Stimulated activated CD8-positive, alpha-beta memory T cell treated with anti-CD3 and anti-CD28 coated beads, Interleukin-4, amount 100 ng/mL, for 48 hours (primary cell): ENCODE data around the gene PICALM.
A peak's percentile ranks its signal among the peaks of the same experiment; 100 is the strongest.
"Not testable (repeated sequence)": the region's sequence is repeated elsewhere in the genome, so short reads cannot be mapped to it uniquely, and the experiment has no call there.

Source experiments
- DNase-seq: peaks from one replicate; pipeline ENCODE4 v3.0.0-alpha.2; 2020

The PICALM gene, protein sequence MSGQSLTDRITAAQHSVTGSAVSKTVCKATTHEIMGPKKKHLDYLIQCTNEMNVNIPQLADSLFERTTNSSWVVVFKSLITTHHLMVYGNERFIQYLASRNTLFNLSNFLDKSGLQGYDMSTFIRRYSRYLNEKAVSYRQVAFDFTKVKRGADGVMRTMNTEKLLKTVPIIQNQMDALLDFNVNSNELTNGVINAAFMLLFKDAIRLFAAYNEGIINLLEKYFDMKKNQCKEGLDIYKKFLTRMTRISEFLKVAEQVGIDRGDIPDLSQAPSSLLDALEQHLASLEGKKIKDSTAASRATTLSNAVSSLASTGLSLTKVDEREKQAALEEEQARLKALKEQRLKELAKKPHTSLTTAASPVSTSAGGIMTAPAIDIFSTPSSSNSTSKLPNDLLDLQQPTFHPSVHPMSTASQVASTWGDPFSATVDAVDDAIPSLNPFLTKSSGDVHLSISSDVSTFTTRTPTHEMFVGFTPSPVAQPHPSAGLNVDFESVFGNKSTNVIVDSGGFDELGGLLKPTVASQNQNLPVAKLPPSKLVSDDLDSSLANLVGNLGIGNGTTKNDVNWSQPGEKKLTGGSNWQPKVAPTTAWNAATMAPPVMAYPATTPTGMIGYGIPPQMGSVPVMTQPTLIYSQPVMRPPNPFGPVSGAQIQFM

DNA sequence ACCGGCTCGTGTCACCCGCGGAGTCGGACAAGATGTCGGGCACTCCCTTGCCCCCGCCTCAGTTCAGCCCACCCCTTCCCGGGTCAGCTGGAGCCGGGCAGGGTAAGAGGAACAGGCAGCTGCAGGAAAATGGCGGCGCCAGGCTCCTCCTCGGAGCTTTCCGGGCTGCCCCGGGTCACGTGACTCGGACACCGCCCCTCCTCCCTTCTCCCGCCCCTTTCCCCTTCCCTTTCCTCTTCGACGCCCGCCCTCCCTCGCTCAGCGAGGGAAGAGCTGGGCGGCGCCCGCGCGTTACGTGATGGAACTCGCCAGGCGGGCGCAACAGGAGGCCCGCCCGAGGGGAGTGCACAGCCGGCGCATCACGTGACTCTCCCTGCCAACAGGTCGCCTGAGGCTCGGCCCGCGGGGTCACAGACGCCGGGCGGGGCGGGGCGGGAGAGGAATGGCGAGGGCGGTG lies at the start of gene PICALM:
TSS of gene PICALM (minus strand) at position 134 of the 457 bp plus-strand sequence. CDS start 304 bp downstream, outside the sequence.
- peak; percentile 98 for DNase-seq

DNA sequence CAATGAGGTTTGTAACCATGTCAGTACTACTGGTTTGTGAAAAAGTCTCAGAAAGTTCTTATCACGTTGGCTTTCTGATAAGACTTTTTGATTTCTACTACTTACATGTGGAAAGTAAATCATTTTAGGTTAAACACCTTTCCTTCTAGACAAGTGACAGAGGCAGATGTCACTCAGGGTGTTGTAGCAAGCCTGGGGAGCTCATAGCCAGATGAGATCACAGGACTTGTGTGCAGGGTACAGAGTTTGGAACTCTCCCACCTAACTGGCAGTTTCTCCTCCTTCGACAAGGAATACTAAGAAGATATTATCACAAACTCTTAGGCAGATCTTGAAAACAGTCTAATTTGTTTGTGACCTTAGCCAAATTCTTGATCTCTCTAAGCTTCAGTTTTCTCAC lies 49.4 kb upstream of the PICALM start:
- DNase-seq: peak; percentile 41

DNA sequence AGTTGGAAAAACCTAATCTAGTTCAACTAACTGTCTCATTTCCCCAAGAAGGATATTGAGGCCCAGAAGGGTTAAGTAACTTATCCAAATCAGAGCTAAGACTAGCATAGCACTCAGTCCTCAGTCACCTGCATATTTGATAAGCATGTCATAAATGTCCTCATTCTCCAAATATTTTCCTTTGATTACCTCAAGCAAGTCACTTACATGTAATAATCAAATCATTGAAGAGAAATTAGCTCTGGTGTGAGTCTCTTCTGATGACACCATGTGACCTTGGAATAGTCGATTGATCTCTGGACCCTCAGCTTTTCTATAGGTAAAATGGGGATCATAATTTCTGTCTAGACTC lies 48.8 kb upstream of the PICALM start:
- DNase-seq: no peak

DNA sequence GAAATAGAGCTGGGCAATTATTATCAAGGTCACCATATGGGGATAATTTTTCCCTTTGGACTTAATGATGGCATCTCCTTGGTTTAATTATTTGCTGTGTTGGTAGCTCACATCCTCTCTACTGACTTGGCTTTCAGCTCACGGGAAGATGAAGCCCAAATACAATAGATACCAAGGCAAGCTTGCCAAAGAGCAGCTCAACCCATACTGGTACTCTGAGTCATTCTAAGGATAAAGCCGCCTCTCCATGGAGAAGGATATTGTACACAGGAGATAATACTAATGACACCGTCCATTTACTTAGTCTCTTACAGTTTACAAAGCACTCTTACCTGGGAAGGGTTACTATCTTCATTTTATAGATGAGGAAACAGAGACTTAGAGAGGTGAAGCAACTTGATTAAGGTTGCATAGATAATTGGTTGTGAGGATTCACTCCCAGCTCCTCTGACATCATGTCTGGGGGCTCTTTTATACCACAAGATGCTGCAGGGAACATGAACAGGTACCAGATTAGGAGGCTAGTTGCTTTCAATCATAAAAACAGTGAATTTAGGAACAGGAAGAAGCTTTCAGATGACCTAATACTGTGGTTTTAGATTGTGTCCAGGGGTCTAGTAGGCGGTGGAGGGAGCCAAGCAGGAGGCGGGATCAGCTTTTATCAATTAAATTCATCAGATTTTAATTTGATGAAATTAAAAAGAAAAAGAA lies 48.3 kb upstream of the PICALM start:
- no peak for DNase-seq

DNA sequence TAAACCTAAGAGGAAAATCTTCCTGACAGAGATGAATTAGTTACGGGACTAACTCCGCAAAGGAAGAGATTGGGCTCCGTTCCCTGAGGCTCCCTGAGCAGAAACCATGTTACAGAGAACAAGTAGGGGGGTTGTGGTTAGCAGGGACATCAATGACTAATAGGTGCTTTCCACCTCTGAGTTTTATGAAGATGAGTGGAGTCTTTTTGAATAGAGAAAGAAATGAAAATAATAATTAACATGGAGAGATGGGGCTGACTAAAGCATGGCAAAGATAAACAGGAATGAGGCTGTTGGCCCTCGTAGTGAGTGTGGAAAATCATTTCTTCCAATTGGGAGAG lies 47.5 kb upstream of the PICALM start:
- DNase-seq: peak; percentile 40

DNA sequence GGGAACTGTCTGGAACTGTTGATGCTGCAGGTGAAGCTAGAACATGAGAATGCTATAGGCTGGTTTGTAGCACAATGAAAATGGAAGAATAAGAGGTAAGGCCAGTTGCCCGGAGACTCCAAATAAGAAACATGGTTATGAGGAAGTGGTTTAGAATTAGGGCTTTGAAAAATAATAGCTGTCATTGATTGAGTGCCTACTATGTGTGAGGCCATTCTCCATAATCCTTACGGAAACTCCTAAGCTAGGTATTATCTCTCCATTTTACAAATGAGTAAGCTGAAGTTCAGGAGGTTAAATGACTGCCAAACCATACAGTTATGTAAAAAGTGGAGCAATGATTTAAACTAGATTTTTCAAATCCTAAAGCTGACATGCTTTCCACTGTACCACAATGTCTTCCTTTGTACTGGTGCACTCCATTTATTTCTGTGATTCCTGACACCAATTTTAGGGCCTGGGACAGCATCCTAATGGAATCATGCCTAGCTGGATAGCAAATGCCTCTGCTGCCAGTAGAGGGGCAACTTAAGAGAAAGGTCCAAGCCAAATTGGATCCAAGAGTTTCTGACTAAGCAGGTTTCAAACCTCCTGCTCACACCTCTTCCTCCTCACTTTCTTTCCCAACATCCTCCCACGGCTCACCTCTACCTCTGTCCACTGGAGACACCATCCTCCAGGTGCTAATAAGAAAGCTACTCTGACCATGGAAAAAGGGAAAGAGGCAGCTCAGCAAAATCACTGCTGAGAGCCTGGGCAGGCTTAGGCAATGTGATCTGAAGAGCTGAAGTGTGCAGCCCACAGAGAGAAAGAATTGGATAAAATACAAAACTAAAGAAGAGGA lies 46.9 kb upstream of the PICALM start:
- DNase-seq: no peak

DNA sequence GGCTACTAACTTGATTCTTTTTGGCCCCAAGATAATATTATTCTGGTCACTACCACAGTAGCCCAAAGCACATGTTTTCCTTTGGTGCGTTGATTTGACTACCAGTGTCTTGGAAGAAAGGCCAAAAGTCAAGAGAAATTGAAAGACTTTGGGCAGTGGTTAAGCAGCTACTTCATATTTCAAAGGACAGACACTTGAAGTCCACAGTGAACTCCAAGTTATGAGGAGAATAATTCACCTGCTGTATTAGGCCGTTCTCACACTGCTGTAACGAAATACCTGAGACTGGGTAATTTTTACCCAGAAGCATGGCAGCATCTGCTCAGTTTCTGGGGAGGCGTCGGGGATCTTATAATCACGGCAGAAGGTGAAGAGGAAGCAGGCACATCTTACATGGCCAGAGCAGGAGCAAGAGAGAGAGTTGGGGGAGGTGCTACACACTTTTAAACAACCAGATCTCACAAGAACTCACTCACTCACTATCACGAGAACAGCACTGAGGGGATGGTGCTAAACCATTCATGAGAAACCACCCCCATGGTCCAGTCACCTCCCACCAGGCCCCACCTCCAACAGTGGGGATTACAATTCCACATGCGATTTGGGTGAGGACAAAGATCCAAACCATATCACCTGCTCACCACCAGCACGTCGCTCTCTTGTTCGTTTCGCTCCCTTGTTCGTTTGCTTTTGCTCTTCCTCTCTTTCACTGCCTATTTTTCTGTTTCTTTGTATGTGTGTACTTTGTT lies 40.2 kb upstream of the PICALM start:
- no peak for DNase-seq

DNA sequence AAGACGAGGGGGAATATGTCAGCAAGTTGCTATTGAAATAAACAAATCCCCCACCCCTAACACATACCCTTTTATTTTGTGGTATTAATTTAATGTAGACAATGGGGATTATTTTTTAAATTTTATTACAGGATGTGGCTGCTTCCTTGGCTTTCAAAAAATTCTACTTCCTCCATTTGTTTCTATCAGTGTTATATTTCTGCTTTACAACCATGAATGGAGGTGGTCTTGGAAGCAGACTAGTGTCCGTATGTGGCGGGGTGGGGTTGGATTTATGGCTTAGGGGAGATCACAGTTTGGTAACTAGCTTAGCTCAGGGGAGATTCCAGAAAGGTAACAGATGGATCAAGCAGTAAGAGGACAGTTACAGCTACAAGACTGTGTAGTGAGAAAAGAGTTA lies 39.3 kb upstream of the PICALM start:
- DNase-seq: no peak

DNA sequence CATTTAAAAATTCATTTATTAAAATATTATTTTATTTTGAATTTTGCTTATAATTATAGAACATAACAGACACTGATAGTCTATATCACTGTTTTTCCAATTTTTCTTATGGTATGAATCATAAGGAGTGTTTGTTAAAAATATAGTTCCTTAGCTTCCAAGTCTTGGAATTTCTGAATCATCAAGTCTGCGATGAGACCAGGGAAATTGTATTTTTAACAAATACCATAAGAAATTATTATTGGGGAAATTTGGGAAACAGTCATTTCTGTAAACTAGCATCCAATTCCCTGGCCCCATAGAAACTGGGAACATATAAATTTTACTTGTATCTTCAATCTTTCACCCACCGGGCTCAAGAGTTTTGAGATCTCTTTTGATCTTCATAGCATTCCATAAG lies 38.0 kb upstream of the PICALM start:
- no peak for DNase-seq

DNA sequence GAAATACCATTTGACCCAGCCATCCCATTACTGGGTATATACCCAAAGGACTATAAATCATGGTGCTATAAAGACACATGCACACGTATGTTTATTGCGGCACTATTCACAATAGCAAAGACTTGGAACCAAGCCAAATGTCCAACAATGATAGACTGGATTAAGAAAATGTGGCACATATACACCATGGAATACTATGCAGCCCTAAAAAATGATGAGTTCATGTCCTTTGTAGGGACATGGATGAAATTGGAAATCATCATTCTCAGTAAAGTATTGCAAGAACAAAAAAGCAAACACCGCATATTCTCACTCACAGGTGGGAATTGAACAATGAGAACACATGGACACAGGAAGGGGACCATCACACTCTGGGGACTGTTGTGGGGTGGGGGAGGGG lies 37.1 kb upstream of the PICALM start:
- not testable (repeated sequence) for DNase-seq

DNA sequence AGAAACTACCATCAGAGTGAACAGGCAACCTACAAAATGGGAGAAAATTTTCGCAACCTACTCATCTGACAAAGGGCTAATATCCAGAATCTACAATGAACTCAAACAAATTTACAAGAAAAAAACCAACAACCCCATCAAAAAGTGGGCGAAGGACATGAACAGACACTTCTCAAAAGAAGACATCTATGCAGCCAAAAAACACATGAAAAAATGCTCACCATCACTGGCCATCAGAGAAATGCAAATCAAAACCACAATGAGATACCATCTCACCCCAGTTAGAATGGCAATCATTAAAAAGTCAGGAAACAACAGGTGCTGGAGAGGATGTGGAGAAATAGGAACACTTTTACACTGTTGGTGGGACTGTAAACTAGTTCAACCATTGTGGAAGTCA lies 36.7 kb upstream of the PICALM start:
- not testable (repeated sequence) for DNase-seq

DNA sequence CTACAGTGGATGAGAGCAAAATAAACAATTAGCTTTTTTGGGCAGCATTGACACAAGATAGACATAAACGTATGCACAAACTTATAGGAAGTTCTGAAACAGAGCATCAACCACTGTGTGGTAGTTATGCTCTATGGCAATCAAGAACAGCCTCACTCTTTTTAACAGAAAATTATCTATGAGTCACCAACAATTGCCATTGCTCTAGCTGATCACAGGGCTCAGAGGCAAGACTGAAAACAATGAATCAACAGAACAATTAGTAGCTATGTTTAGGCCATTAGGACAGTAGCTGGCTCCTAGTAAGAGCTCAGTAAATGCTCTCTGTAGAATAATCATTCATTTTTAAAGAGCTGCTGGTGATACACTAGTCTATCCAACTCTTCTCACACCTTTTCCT lies 34.9 kb upstream of the PICALM start:
- no peak for DNase-seq

DNA sequence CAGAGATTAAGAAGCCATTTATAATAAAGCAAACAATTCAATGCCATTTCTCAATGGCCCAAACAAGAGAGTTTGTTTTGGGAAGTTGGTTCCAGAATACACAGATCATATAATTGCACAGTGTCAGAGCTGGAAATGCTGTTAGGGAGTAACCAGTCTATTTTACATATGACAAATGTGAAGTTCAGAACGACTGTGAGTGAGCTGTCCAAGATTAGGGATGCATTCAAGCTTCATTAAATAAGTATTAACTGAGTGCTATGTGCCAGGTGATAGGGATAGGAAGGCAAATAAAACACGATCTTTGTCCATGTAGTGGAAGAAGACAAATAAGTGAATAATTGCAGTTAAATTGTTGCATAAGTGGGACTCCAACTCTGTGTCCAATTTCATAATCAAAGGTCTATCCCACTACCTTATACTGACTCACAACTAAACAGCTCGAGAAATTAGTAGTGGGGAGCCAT lies 33.1 kb upstream of the PICALM start:
- DNase-seq: no peak

DNA sequence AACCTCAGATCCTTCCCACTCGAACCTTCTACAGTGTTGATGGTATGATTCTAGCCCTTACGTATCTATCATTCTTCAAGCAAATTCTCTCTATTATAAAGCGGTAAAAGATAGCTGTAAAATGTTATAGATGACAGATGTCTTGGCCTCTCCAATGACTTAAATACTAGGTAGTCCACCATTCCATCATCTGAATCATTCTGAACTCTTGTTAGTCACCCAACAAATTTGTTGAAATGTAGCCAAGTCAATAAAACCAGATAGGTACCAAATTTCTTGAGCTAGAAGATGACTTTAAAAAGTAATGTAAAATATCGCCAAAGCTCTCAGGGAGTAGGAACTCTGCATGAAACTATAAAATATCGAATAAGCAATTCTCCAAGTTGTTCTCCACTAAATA lies 32.6 kb upstream of the PICALM start:
- no peak for DNase-seq

DNA sequence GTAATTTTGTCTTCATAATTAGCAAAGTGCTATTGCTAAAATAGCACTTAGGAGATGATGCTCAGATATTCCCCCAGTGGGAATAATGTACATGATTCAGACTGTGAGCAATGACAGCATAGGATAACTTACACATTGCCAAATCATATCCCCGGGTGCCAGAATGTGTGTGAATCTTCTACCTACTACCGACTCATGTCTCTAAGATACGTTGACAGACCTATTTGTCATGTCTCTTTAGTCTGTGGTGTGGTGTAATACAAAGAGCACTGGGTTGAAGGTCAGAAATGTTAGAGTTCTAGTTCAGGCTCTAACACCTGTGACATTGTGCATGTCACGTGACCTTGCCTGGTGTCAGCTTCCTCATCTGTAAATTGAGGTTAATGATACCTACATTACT lies 31.0 kb upstream of the PICALM start:
- DNase-seq: no peak

DNA sequence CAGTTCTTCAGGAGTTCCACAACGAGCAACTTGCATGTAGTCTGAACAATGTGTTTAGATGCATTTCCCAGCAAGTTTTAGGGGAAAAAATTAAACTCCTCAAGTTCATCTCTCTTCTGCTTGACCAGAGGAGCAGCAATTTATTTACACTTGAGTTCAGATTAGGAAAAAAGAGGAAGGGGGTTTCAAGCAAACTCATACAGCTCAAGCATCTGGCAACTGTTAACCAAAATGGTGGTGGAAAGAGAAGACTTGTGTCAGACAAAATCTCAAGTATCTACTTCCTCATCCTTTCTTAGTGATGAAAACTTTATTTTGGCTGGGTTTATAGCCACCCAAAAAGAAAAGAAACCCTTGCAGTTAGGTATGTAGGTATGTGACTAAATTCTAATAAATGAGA lies 29.1 kb upstream of the PICALM start:
- DNase-seq: no peak

DNA sequence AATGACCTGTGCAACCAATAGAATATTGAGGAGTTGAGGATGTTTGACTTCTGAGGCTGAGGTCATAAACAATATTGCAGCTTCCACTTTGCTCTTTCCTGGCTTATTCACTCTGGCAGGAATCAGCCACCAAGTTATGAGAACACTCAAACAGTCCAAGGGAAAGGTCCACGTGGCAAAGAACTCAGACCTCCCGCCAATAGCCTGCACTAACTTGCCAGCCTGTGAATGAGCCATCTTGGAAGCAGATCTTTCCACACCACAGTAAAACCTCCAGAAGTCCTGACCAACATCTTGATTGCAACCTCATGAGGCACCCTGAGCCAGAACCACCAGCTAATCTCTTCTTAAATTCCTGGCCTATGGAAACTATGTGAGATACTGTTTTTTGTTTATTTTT lies 22.7 kb upstream of the PICALM start:
- DNase-seq: no peak

DNA sequence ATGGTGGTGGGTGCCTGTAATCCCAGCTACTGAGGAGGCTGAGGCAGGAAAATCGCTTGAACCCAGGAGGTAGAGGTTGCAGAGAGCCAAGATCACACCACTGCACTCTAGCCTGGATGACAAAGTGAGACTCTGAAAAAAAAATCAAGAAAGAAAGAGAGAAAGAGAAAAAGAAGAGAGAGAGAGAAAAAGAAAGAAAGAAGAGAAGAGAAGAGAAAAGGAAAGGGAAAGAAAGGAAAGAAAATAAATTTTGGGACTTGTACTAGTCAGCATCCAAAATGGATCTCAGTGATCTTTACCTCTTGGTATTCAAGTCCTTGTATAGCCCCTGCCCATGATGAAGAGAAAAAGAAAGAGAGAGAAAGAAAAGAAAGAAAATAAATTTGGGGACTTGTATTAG lies 22.2 kb upstream of the PICALM start:
- no peak for DNase-seq

DNA sequence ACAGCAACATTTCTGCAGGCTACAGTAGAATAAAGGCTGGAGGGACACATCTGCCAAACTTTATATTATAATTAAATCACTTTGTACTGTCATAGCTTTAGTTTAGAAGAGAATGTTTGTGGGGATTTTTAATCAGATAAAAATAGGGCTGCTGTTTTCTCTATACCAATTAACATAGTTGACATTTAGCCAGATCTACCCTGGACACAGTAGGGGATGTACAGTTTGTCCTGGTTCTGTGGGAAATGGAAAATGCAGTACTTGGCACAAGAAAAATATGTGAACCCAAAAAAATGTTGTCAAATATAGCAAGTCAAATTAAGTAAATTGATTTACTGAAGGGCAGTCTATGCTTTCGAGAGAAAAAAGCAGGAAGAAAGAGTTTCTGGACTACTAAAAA lies 20.8 kb upstream of the PICALM start:
- DNase-seq: no peak

DNA sequence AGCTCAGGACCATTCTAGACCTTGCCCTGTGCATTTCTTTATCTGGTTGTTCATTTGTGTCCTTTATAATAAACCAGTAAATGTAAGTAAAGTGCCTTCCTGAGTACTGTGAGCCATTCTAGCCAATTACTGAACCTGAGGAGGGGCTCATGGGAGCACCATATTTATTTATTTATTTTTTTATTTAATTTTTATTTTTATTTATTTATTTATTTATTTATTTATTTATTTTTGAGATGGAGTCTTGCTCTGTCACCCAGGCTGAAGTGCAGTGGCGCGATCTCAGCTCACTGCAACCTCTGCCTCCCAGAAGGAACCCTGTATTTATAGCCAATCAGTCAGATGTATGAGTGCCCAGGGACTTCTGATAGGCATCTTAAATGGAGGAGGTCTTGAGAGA lies 18.8 kb upstream of the PICALM start:
- not testable (repeated sequence) for DNase-seq

DNA sequence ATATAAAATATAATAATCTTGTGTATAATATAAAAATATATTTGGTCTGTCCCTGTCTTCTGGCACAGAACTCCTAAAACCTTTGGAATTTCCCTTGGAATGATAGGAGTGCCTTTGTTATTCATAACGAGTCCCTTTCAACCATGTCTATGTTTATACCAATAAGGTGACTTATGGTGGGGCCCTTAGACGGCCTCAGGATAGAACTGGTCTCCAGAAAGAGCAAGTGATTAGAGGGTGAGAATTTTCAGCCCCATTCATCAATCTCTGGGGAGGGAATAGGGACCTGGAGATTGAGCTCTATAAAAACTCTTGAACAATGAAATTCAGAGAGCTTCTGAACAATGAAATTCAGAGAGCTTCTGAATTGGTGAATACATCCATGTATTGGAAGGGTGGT lies 18.4 kb upstream of the PICALM start:
- no peak for DNase-seq

DNA sequence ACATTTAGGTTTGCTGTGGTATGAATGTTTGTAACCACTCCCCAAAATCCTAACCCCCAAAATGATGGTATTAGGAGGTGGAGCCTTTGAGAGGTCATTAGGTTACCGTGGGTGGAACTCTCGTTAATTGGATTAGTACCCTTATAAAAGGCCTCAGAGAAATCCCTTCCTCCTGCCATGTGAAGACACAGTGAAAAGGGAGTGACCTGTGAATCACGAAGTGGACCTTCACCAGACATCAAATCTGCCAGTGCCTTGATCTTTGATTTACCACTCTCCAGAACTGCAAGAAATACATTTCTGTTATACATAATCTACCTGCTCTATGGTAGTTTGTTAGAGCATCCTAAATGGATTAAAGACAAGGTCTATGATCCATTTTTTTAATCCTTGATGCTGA lies 12.6 kb upstream of the PICALM start:
- DNase-seq: no peak
